GM18505 (cell line): Measurements from ENCODE around the gene FBXL7.

ENCODE experiments used
- ATAC-seq: cut with Tn5 transposase; IDR thresholded peaks from one replicate; pipeline ENCODE4 v1.9.1; 2021; ENCODE audit not compliant: unreplicated experiment
- POLR2A ChIP-seq: IDR thresholded peaks from 4 replicates; pipeline ENCODE4 v1.6.1; 2011; ENCODE audit warnings: borderline replicate concordance; ENCODE audit not compliant: insufficient read depth, insufficient read length; ENCODE audit errors: extremely low read depth

The FBXL7 gene

DNA sequence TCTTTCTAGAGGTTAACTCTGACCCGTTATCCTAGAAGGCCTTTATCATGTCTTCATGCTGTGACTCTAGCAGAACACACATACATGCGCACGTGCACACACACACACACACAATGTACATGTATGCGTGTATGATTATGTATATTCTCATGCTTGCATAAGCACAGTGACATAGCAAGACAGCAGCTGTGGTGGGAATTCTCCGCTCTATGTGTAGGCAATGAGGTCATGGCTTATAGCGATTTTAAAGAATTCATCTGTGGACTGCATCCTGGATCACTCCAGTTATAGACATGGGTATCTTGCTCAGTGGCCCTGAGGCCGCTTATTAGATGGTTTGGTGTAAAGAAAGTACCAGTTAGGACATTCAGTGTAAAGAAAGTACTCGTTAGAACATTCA is 106.2 kb downstream of the FBXL7 start:
- no peak for TF ChIP-seq POLR2A
- ATAC-seq = no peak

- no peak for TF ChIP-seq POLR2A
- ATAC-seq = no peak
Measured at GRCh38 chr5:15607076-15607475, 107.1 kb downstream of the FBXL7 start.

- TF ChIP-seq POLR2A = no peak
- no peak for ATAC-seq
Measured at GRCh38 chr5:15609076-15609725, 109.2 kb downstream of the FBXL7 start.

DNA sequence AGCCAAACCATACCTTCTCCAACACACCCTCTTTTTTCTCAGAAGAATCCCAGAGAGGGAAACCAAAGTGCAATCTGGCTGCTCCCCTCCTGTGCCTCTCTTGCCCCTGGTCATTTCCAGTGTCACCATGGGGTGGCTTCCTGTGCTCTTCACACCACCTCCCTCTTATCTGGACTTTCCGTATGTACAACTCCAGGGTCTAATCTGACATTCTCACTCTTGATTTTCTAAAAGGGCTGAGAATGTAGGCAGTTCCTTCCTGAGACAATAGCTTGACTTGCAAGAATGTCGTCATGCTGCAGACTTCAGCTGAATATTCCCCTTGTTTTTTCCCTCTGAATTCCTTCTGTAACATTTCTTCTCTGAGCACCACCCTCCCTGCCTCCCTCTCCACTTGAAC is 110.2 kb downstream of the FBXL7 start:
- ATAC-seq = no peak

DNA sequence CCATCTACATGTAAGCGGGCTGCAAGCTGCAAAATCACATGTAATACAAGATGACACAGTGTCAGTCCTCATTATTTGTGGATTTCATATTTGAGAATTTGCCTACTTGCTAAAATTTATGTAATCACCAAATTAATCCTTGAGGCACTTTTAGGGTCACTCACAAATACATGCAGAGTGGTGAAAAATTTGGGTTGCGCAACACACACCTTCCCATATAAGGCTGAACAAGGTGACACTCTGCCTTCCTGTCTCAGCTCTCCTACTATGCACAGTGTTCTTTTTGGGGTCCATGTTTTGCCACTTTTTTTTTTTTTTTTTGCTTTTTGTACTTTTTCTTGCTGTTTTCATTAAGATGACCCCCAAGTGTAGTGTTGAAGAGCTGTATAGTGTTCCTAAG is 111.0 kb downstream of the FBXL7 start:
- ATAC-seq = no peak
- no peak for TF ChIP-seq POLR2A

More for the DNA sequence above, 110.2 kb downstream of the FBXL7 start:
- no peak for TF ChIP-seq POLR2A

DNA sequence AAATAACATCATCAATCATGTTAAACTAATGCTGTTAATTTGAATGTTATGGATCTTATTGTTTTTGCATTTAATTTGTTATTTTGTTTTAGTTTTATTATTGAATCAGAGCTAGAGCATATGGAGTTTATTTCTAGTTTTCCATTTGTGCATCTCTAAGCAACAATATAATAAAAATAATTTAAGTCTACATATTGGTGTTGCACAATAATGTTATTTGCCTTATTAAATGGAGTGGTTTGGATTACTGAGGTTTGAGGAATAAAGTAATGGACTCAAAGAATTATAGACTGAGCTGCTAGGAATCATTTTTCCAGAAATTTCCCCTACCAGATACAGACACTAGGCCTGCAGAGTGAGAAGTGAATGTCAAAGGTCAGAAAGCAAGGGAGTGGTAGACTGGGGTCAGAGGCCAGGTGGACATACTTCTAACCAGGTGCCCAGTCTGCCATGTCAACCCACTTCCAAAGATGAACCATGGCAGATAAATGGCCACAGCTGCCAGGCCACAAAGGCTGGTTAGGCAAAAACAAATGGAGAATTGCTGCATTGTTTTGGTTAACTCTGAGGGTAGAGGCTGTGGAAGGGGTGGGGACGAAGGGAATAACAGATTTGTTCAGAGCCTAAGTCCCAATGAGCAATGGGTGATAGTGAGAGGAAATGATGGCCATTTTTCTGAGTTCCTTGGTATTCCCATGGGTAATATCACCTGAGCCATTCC is 113.1 kb downstream of the FBXL7 start:
- TF ChIP-seq POLR2A = no peak
- ATAC-seq = no peak

DNA sequence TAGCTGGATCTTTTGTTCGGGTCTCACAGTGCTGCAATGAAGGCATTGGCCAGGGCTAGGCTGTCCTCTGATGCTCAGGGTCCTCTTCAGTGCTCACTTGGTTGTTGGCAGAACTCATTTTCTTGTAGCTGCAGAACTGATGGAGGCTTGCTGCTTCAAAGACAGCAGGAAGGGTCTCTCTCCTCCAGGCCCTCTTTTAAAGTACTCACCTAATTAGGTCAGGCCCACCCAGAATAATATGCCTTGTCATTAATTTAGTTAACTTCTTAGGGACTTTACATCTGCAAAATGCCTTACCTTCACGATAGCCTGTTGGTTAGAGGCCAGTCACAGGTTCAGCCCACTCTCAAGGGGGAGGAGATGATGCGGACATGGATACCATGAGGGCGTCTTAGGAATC is 114.7 kb downstream of the FBXL7 start:
- TF ChIP-seq POLR2A = no peak
- no peak for ATAC-seq

- ATAC-seq = no peak
- no peak for TF ChIP-seq POLR2A
Measured at GRCh38 chr5:15615859-15616258, 115.9 kb downstream of the FBXL7 start.

GRCh38 chr5:15618938-15619337 is 119.0 kb downstream of the FBXL7 start:
- no peak for ATAC-seq
- TF ChIP-seq POLR2A = no peak

- ATAC-seq = no peak
- TF ChIP-seq POLR2A = no peak
Measured at GRCh38 chr5:15620501-15620900, 120.5 kb downstream of the FBXL7 start.

- no peak for TF ChIP-seq POLR2A
- ATAC-seq = no peak
Measured at GRCh38 chr5:15621094-15621493, 121.1 kb downstream of the FBXL7 start.

DNA sequence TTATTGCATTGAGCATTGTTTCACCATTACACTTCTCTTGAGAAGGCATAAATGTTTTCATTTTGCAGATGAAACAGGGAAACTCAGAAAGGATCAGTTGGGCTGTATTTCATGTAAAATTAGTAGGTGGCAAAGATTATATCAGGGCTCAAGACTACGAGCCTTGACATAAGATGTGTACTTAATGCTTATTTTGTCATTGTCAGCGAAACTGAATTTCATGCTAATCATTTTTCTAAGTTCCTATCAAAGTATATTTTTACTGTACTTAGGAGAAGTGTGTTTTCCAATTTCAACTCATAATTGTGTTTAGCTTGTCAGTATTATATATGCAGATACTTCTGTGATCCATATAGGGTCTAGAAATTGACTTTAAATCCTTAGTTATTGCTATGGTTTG is 123.8 kb downstream of the FBXL7 start:
- TF ChIP-seq POLR2A = no peak
- ATAC-seq = no peak

GRCh38 chr5:15627109-15627508 is 127.1 kb downstream of the FBXL7 start:
- TF ChIP-seq POLR2A = no peak
- ATAC-seq = no peak

DNA sequence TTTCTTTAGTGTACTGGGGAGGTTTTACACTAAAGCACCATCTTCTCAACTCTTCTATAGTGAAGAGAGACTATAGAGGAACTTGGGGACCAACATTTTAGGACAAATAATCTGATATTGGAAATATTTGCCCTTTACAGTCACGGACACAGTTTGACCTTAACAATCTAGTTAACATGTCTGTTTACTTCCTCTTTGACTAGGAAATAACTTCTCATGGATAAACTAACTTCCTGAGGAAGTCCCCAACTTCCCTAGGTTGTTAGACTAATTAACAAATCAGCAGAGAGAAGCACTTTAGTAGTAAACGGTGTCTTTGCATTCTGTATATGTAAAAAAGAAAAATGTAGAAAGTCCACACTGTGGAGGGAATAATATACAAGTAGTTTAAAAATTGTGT is 127.7 kb downstream of the FBXL7 start:
- no peak for TF ChIP-seq POLR2A
- no peak for ATAC-seq
